ENCODE measurements around the gene RNF31.

Gene RNF31

GRCh38 chr14:24122898-24123297, 24.4 kb upstream of the RNF31 start:
- no peak for TF ChIP-seq CTCF (IDR thresholded peaks at IDR 0.05)

DNA sequence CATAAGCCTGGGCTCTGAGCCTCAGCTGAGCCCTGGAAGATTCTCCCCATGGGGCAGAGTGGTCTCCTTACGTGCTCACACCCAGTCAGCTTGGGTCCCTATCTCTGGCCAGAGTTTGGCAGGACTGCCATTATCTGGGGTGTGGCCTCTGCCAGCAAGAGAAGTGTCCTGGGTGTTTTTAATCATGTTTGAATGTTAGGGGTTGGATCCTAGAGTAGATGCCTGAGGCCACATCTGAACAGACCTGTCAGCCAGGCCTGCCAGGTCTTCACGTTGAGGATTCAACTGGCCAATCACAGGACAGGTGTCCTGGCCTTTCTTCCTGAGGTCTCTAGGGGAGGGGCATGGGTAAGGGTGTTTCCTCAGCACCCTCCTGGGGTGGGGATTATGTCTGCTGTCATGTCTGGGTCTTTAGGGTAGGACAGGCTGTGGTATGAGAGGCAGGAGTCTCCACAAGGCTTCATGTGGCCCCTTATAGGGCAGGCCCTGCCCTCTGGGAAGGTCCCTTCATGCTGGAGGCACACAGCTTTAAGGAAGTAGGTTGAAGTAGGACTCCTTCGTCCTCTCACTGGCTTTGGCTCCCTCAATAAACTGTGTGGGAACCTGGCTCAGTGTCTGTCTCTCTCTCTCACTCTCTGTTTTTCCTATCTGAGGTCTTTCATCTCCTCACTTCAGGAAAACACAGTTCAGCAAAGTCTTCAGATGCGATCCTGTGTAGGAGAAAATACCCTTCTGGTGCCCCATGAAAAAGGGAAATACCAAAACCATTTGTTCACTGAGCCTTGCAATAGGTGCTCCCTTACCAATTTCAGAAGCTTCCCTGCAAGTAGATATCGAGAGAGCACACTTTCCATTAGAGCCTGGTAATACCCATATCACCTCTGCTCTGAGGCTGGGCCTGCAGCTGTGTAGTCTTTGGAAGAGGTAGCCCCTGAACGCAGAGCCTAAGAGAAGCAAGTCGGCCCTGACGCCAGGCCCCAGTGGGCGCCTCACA, 23.6 kb upstream of the RNF31 start:
- no peak for TF ChIP-seq CTCF (IDR thresholded peaks at IDR 0.05)

DNA sequence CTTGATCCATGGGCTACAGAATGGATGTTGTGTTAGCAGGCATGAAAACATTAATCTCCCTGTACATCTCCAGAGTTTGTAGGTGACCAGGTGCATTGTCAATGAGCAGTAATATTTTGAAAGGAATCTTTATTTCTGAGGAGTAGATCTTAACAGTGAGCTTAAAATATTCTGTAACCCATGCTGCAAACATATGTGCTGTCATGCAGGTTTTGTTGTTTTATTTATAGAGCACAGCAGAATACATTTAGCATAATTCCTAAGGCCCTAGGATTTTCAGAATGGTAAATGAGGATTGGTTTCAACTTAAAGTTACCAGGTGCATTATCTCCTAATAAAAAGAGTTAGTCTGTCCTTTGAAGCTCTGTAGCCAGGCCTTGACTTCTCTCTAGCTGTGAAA, 20.4 kb upstream of the RNF31 start:
- no peak for TF ChIP-seq CTCF (IDR thresholded peaks at IDR 0.05)

- no peak for TF ChIP-seq CTCF (IDR thresholded peaks at IDR 0.05)
Measured at GRCh38 chr14:24127673-24128072, 19.6 kb upstream of the RNF31 start.

GRCh38 chr14:24129410-24129998, 17.8 kb upstream of the RNF31 start:
- no peak for TF ChIP-seq CTCF (IDR thresholded peaks at IDR 0.05)

- TF ChIP-seq CTCF (IDR thresholded peaks at IDR 0.05) = no peak
Measured at GRCh38 chr14:24130380-24130716, 16.9 kb upstream of the RNF31 start, which contains the start of gene FITM1. Gene FITM1, plus strand, starts transcription at chr14:24130659. Its CDS starts 905 bp downstream, at chr14:24131564.

GRCh38 chr14:24130717-24131548, 16.4 kb upstream of the RNF31 start:
- TF ChIP-seq CTCF (IDR thresholded peaks at IDR 0.05) = no peak
